Articular chondrocyte of knee joint (primary cell): ENCODE results near the gene GMPR2. TPM values are rescaled to one million over a fixed set of nuclear protein-coding genes. Genes with fewer than 3 reads are reported as not detected.

Experiments used
- small RNA-seq: library from RNA; depleted of rRNA; stranded (forward); fragments of <200 nt; gene quantifications from one replicate; pipeline ENCODE3, GENCODE V24; 2012
- total RNA-seq: library from RNA; depleted of rRNA; stranded (reverse); fragments of >200 nt; gene quantifications from 2 replicates; pipeline ENCODE4 v1.2.3, GENCODE V29; 2012

The GMPR2 gene
- 80.2 and 87.7 TPM in 2 replicates for total RNA-seq

GRCh38 chr14:24232645-24233537 lies at the start of gene GMPR2:
GMPR2 (plus strand) TSS chr14:24232929; CDS start chr14:24233254, 325 bp downstream.

GRCh38 chr14:24188251-24189058 lies 44.3 kb upstream of the GMPR2 start, which contains the start of gene IPO4:
IPO4 (minus strand) TSS chr14:24188816; CDS start chr14:24188787, 29 bp downstream.

GRCh38 chr14:24195186-24196070 lies 37.3 kb upstream of the GMPR2 start, which contains the start of gene TM9SF1:
TM9SF1 (minus strand) TSS chr14:24195441; CDS start chr14:24195019, 422 bp downstream.

GRCh38 chr14:24212924-24213865 lies 19.5 kb upstream of the GMPR2 start, which contains the start of gene CHMP4A:
CHMP4A (minus strand) TSS chr14:24213488; CDS start chr14:24213439, 49 bp downstream.

GRCh38 chr14:24215495-24216344 lies 17.0 kb upstream of the GMPR2 start, which contains the start of gene MDP1:
MDP1 (minus strand) TSS chr14:24216066; CDS start chr14:24215955, 111 bp downstream.

GRCh38 chr14:24232121-24232644 lies 546 bp upstream of the GMPR2 start, which contains the start of gene NEDD8:
NEDD8 (minus strand) TSS chr14:24232367; CDS start chr14:24232267, 100 bp downstream.

GRCh38 chr14:24262821-24263733 lies 30.3 kb downstream of the GMPR2 start, which contains the start of gene TGM1:
TGM1 (minus strand) TSS chr14:24263177; CDS start chr14:24262352, 825 bp downstream.

GRCh38 chr14:24271134-24271833 lies 38.6 kb downstream of the GMPR2 start, which contains the start of gene RABGGTA:
RABGGTA (minus strand) TSS chr14:24271597; CDS start chr14:24271115, 482 bp downstream.

Small RNA genes lying within 50 kb of the gene (small RNA-seq; reads per million reads assigned to genes)
- gene AL136295.4 = not detected
- not detected for gene CHMP4A
- not detected for gene MDP1

Other genes with a start within 250 kb of the GMPR2 start
- 9.3 and 12.0 TPM in 2 replicates for gene DHRS4L2, start 244.0 kb upstream of the GMPR2 start, total RNA-seq
- gene CARMIL3, start 180.9 kb upstream of the GMPR2 start, total RNA-seq = 0.22 and 0.52 TPM in 2 replicates
- gene CPNE6, start 161.4 kb upstream of the GMPR2 start, total RNA-seq = under 0.01 TPM in 1 of 2 replicates, not detected in the other
- 26.2 and 33.6 TPM in 2 replicates for gene PCK2, start 138.6 kb upstream of the GMPR2 start, total RNA-seq
- gene DCAF11, start 118.2 kb upstream of the GMPR2 start, total RNA-seq = 53.7 and 56.6 TPM in 2 replicates
- gene NRL, start 118.0 kb upstream of the GMPR2 start, total RNA-seq = 0.76 and 1.4 TPM in 2 replicates
- 0.26 and 0.32 TPM in 2 replicates for gene FITM1, start 102.3 kb upstream of the GMPR2 start, total RNA-seq
- 104 and 119 TPM in 2 replicates for gene PSME1, start 96.7 kb upstream of the GMPR2 start, total RNA-seq
- 9.5 and 11.9 TPM in 2 replicates for gene EMC9, start 91.3 kb upstream of the GMPR2 start, total RNA-seq
- 73.3 and 80.2 TPM in 2 replicates for gene PSME2, start 86.3 kb upstream of the GMPR2 start, total RNA-seq
- gene RNF31, start 85.4 kb upstream of the GMPR2 start, total RNA-seq = 28.9 and 37.8 TPM in 2 replicates
- 76.1 and 78.0 TPM in 2 replicates for gene IRF9, start 71.7 kb upstream of the GMPR2 start, total RNA-seq
- 1.3 and 1.8 TPM in 2 replicates for gene REC8, start 60.8 kb upstream of the GMPR2 start, total RNA-seq
- gene IPO4, start 44.1 kb upstream of the GMPR2 start, total RNA-seq = 33.1 and 35.9 TPM in 2 replicates
- 71.9 and 83.6 TPM in 2 replicates for gene TM9SF1, start 37.5 kb upstream of the GMPR2 start, total RNA-seq
- gene TSSK4, start 27.2 kb upstream of the GMPR2 start, total RNA-seq = 0.13 and 0.43 TPM in 2 replicates
- 35.3 and 35.8 TPM in 2 replicates for gene CHMP4A, start 19.4 kb upstream of the GMPR2 start, total RNA-seq
- gene MDP1, start 16.9 kb upstream of the GMPR2 start, total RNA-seq = 18.8 and 21.6 TPM in 2 replicates
- gene NEDD8, start 562 bp upstream of the GMPR2 start, total RNA-seq = 104 and 115 TPM in 2 replicates
- 44.1 and 50.3 TPM in 2 replicates for gene TINF2, start 9.7 kb downstream of the GMPR2 start, total RNA-seq
- 1.1 and 1.6 TPM in 2 replicates for gene TGM1, start 30.2 kb downstream of the GMPR2 start, total RNA-seq
- gene RABGGTA, start 38.7 kb downstream of the GMPR2 start, total RNA-seq = 14.9 and 17.9 TPM in 2 replicates
- gene DHRS1, start 66.9 kb downstream of the GMPR2 start, total RNA-seq = 11.9 and 12.6 TPM in 2 replicates
- gene NOP9, start 66.9 kb downstream of the GMPR2 start, total RNA-seq = 15.8 and 17.8 TPM in 2 replicates
- 6.4 and 7.2 TPM in 2 replicates for gene CIDEB, start 75.0 kb downstream of the GMPR2 start, total RNA-seq
- 3.5 and 5.5 TPM in 2 replicates for gene LTB4R2, start 77.2 kb downstream of the GMPR2 start, total RNA-seq
- 1.9 and 2.4 TPM in 2 replicates for gene LTB4R, start 78.6 kb downstream of the GMPR2 start, total RNA-seq
- 99.4 and 106 TPM in 2 replicates for gene ADCY4, start 102.1 kb downstream of the GMPR2 start, total RNA-seq
- 180 and 256 TPM in 2 replicates for gene RIPK3, start 107.1 kb downstream of the GMPR2 start, total RNA-seq
- 202 and 302 TPM in 2 replicates for gene NFATC4, start 135.3 kb downstream of the GMPR2 start, total RNA-seq
- 14.0 and 14.4 TPM in 2 replicates for gene NYNRIN, start 166.1 kb downstream of the GMPR2 start, total RNA-seq
- gene CBLN3, start 196.7 kb downstream of the GMPR2 start, total RNA-seq = 6.1 and 7.5 TPM in 2 replicates
- gene KHNYN, start 197.0 kb downstream of the GMPR2 start, total RNA-seq = 51.0 and 53.6 TPM in 2 replicates
- 13.4 and 15.2 TPM in 2 replicates for gene SDR39U1, start 209.8 kb downstream of the GMPR2 start, total RNA-seq